Endodermal cell (in vitro differentiated cells): Measurements from ENCODE around the gene COL15A1. TPM values are rescaled to one million over a fixed set of nuclear protein-coding genes. Genes with fewer than 3 reads are reported as not detected.

ENCODE experiments used
- DNase-seq: peaks from one replicate; pipeline ENCODE4 v3.0.0-alpha.2; 2017
- H3K27ac ChIP-seq: 2 replicates; pipeline ENCODE4 v1.5.1; 2013; ENCODE audit warnings: mild to moderate bottlenecking, low read depth, low read length, moderate library complexity
- H3K27me3 ChIP-seq: 2 replicates; pipeline ENCODE4 v1.6.1; 2013; ENCODE audit warnings: mild to moderate bottlenecking, low read length, moderate library complexity; ENCODE audit not compliant: insufficient read depth, control insufficient read depth, poor library complexity, severe bottlenecking
- H3K36me3 ChIP-seq: 2 replicates; pipeline ENCODE4 v1.7.0; 2013; ENCODE audit warnings: mild to moderate bottlenecking, low read length, moderate library complexity; ENCODE audit not compliant: control insufficient read depth, insufficient read depth
- H3K4me1 ChIP-seq: one replicate; pipeline ENCODE4 v1.7.0; 2013; ENCODE audit warnings: low read length; ENCODE audit not compliant: control insufficient read depth, insufficient read depth
- H3K4me3 ChIP-seq: 2 replicates; pipeline ENCODE4 v1.5.1; 2013; ENCODE audit warnings: mild to moderate bottlenecking, low read length, moderate library complexity
- H3K9ac ChIP-seq: 2 replicates; pipeline ENCODE4 v1.6.1; 2013; ENCODE audit warnings: mild to moderate bottlenecking, low read length, moderate library complexity; ENCODE audit not compliant: poor library complexity, severe bottlenecking; ENCODE audit errors: extremely low read depth
- H3K9me3 ChIP-seq: 2 replicates; pipeline ENCODE4 v1.6.1; 2013; ENCODE audit warnings: mild to moderate bottlenecking, low read length, moderate library complexity; ENCODE audit not compliant: control insufficient read depth
- H3K27ac Mint-ChIP-seq: 2 replicates; pipeline ENCODE4 v1.8.0; 2020; ENCODE audit warnings: mixed read lengths
- H3K27me3 Mint-ChIP-seq: 2 replicates; pipeline ENCODE4 v1.8.0; 2021; ENCODE audit warnings: mild to moderate bottlenecking, mixed read lengths; ENCODE audit not compliant: insufficient read depth
- H3K36me3 Mint-ChIP-seq: 2 replicates; pipeline ENCODE4 v1.8.0; 2020; ENCODE audit warnings: low read depth, mixed read lengths
- H3K4me1 Mint-ChIP-seq: 2 replicates; pipeline ENCODE4 v1.8.0; 2020; ENCODE audit warnings: mixed read lengths
- H3K4me3 Mint-ChIP-seq: 2 replicates; pipeline ENCODE4 v1.8.0; 2020; ENCODE audit warnings: mild to moderate bottlenecking, moderate library complexity, mixed read lengths
- H3K9me3 Mint-ChIP-seq: 2 replicates; pipeline ENCODE4 v1.8.0; 2020; ENCODE audit warnings: mild to moderate bottlenecking, mixed read lengths
- CTCF ChIP-seq: fragments of 200-600 bp; sonication (generic); conservative IDR thresholded peaks from 2 replicates; pipeline ENCODE4 v1.5.0; 2021; ENCODE audit warnings: antibody characterized with exemption, mild to moderate bottlenecking
- WGBS, 2 experiments: methylation state at CpG; one replicate each; pipeline versions ENCODE4 v1.1.5 to v1.1.7; 2013; ENCODE audit warnings: missing lambda C conversion rate in 2 of 2, mixed read lengths in 1 of 2; ENCODE audit not compliant: insufficient coverage in 1 of 2, insufficient read length in 1 of 2; 5-methylcytosine and 5-hydroxymethylcytosine counted together
- total RNA-seq, 2 donors: library from RNA; stranded (reverse); fragmentation: NEBNext Ultra II Directional in 1 of 2; extraction: Animal tissue kit (Norgen Biotek cat#: 25700) in 1 of 2; gene quantifications; 2 replicates in 1 of 2; 3 replicates in 1 of 2; pipeline ENCODE4 v1.2.1, GENCODE V29; 2021

The COL15A1 gene
- total RNA-seq, 2 donors from 2014 or later: 0.27 TPM; not detected in 1

GRCh38 chr9:99056886-99057664 lies 113.4 kb downstream of the COL15A1 start:
- H3K9me3 Mint-ChIP-seq: no peaks in the 10 kb centered on the region
- Histone ChIP-seq H3K27ac (no peak overlapping the region), H3K27me3 (no peaks in the 10 kb centered on the region), H3K9me3 (no peaks in the 10 kb centered on the region), H3K4me3 (no peak overlapping the region), H3K36me3 (no peaks in the 10 kb centered on the region), H3K9ac (no peak overlapping the region), H3K4me1 (no peaks in the 10 kb centered on the region)
- TF ChIP-seq CTCF: no peak
- no peak overlapping the region for H3K27ac Mint-ChIP-seq
- H3K4me3 Mint-ChIP-seq: no peak overlapping the region
- no peaks in the 10 kb centered on the region for H3K27me3 Mint-ChIP-seq
- DNase-seq: no peak
- H3K36me3 Mint-ChIP-seq: no peaks in the 10 kb centered on the region
- H3K4me1 Mint-ChIP-seq: no peaks in the 10 kb centered on the region
- 88 to 98% methylated on average over 4 to 5 of the region's 5 CpGs for WGBS, 2 experiments

- H3K9ac ChIP-seq: no peak overlapping the region
- Mint-ChIP-seq H3K4me3 (no peak overlapping the region), H3K36me3 (no peaks in the 10 kb centered on the region), H3K4me1 (no peaks in the 10 kb centered on the region), H3K27me3 (no peaks in the 10 kb centered on the region), H3K27ac (no peak overlapping the region), H3K9me3 (no peaks in the 10 kb centered on the region)
- H3K4me1 ChIP-seq: no peaks in the 10 kb centered on the region
- no peak for DNase-seq
- no peak overlapping the region for H3K27ac ChIP-seq
- 88 to 93% methylated on average over 3 to 7 of the region's 7 CpGs for whole genome bisulfite sequencing, 2 experiments
- H3K9me3 ChIP-seq: no peaks in the 10 kb centered on the region
- no peak for TF ChIP-seq CTCF
- H3K36me3 ChIP-seq: no peaks in the 10 kb centered on the region
- H3K27me3 ChIP-seq: no peaks in the 10 kb centered on the region
- H3K4me3 ChIP-seq: no peak overlapping the region
Observed at GRCh38 chr9:99057665-99058625, 114.2 kb downstream of the COL15A1 start.

DNA sequence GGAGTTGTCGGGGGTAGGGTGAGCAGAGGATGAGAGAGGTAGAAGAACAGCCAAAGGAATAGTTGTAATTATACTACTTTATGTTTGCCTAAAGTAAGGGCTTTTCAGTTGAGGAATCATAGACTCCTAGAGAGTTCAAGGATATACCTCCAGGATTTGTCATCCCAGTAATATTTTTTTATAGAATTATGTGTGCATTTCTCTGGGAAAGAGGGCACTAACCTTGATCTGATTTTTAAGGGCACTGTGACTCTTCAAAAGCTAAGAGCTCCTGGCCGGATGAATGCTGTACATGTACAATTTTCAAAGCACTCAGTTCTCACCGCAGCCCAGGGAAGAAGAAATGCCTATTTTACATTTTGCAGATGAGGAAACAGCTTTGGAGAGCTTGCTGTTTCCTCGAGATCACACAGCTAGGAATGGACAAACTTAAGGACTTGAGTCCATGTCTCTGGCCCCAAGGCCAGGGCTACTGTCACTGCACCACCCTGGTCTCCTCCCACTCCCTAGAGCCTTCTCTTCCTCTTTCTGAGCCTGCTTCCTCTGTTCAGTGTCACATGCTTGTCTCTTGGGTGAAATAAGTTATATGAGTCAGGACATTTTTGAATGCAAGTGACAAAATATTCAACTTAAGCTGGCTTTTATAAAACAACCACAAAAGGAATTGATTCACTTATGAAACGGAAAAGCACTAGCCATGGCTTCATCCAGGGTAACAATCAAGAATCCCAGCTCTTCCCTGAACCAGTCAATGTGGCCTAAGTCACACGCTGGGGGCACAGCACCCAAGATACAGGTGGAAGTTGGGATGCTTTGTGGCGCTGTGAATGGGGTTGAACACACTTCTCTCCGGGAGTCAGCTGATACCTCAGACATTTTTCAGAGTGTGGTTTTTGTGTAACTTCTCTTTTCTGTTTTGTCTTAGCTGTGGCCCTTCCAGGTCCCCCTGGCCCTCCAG lies 115.5 kb downstream of the COL15A1 start:
- Histone ChIP-seq H3K36me3 (no peaks in the 10 kb centered on the region), H3K27ac (no peak overlapping the region), H3K4me3 (no peak overlapping the region), H3K9me3 (no peaks in the 10 kb centered on the region), H3K9ac (no peak overlapping the region), H3K4me1 (no peaks in the 10 kb centered on the region), H3K27me3 (no peaks in the 10 kb centered on the region)
- no peak for TF ChIP-seq CTCF
- Mint-ChIP-seq H3K36me3 (no peaks in the 10 kb centered on the region), H3K27ac (no peak overlapping the region), H3K4me1 (no peaks in the 10 kb centered on the region), H3K4me3 (no peak overlapping the region), H3K9me3 (no peaks in the 10 kb centered on the region), H3K27me3 (no peaks in the 10 kb centered on the region)
- no peak for DNase-seq
- WGBS, 2 experiments: 91 to 100% methylated on average over 4 to 8 of the region's 8 CpGs
